Stomach (tissue), 9 donors: ENCODE measurements around the gene B3GAT2. TPM values are rescaled to one million over a fixed set of nuclear protein-coding genes. Genes with fewer than 3 reads are reported as not detected.

Experiments used
- DNase-seq, 2 donors: peaks; one replicate each; pipeline versions ENCODE4 v3.0.0 to v3.0.0-alpha.2; 2013 to 2019
- H3K27ac ChIP-seq, 5 donors: fragments of 200-600 bp in 4 of 5; sonication (generic) in 4 of 5; one replicate each; pipeline ENCODE4 v1.5.1; 2013 to 2019; ENCODE audit warnings: mild to moderate bottlenecking in 1 of 5, moderate library complexity in 1 of 5
- H3K27me3 ChIP-seq, 3 donors: fragments of 200-600 bp; sonication (generic); one replicate each; pipeline ENCODE4 v1.5.1; 2017 to 2019; ENCODE audit warnings: mixed run types in 1 of 3
- H3K36me3 ChIP-seq, 4 donors: fragments of 200-600 bp; sonication (generic); 1 replicate in 3 of 4; 2 replicates in 1 of 4; pipeline ENCODE4 v1.5.1; 2016 to 2019
- H3K4me1 ChIP-seq, 4 donors: fragments of 200-600 bp; sonication (generic); one replicate each; pipeline ENCODE4 v1.5.1; 2016 to 2019
- H3K4me3 ChIP-seq, 4 donors: fragments of 200-600 bp; sonication (generic) in 3 of 4; one replicate each; pipeline ENCODE4 v1.5.1; 2016 to 2019; ENCODE audit warnings: mild to moderate bottlenecking in 1 of 4
- H3K9me3 ChIP-seq, 4 donors: fragments of 200-600 bp; sonication (generic); one replicate each; pipeline ENCODE4 v1.5.1; 2016 to 2019
- EP300 ChIP-seq: sonication (generic); formaldehyde crosslinking; IDR thresholded peaks from one replicate; pipeline ENCODE4 v1.6.1; 2017; ENCODE audit warnings: antibody characterized with exemption
- POLR2A ChIP-seq, 4 donors: fragments of 450-650 bp; IDR thresholded peaks; one replicate each; pipeline ENCODE4 v1.6.1; 2016; ENCODE audit warnings: antibody characterized with exemption in 4 of 4, control low read depth in 2 of 4, mild to moderate bottlenecking in 1 of 4, moderate library complexity in 1 of 4
- POLR2AphosphoS5 ChIP-seq, 3 donors: sonication (generic); formaldehyde crosslinking; IDR thresholded peaks; one replicate each; pipeline ENCODE4 v1.6.1; 2016; ENCODE audit warnings: antibody characterized with exemption in 3 of 3
- WGBS, 5 donors: extraction: QIAGEN DNeasy Blood & Tissue Kit in 3 of 5; methylation state at CpG; one replicate each; pipeline versions ENCODE4 v1.1.5 to v1.1.7; 2013 to 2018; 5-methylcytosine and 5-hydroxymethylcytosine counted together
- intact Hi-C: fragments of 100-400 bp; cut with DNase I; formaldehyde crosslinking; loops from one replicate; pipeline ENCODE4 v1.15.1; 2023; ENCODE audit warnings: low total_unique reads
- polyA plus RNA-seq, 3 donors: library from polyadenylated mRNA; stranded (reverse); fragments of 200-250 nt; gene quantifications; one replicate each; pipeline ENCODE4 v1.2.3, GENCODE V29; 2013
- total RNA-seq, 5 donors: library from RNA; depleted of rRNA; stranded (reverse); fragments of >200 nt; gene quantifications; one replicate each; pipeline versions ENCODE4 v1.1.0 to v1.2.3, GENCODE V29; 2014 to 2016
- TF ChIP-seq, protein P1 (sequence below), 7 experiments: fragments of 450-650 bp in 4 of 7; fragments of 200-600 bp in 3 of 7; sonication (generic) in 3 of 7; IDR thresholded peaks; one replicate each; pipeline ENCODE4 v1.5.1; 2016 to 2019; ENCODE audit warnings: antibody characterized with exemption in 7 of 7, control low read depth in 2 of 7, mild to moderate bottlenecking in 1 of 7
- donor health status: healthy with polysubstance abuse.
- donor health status: Bipolar disorder and iron deficiency.
- donor health status: healthy.

Gene B3GAT2
- total and polyA plus RNA-seq, 8 donors = 0.06 to 1.1 (median 0.14) TPM; not detected in 4

DNA sequence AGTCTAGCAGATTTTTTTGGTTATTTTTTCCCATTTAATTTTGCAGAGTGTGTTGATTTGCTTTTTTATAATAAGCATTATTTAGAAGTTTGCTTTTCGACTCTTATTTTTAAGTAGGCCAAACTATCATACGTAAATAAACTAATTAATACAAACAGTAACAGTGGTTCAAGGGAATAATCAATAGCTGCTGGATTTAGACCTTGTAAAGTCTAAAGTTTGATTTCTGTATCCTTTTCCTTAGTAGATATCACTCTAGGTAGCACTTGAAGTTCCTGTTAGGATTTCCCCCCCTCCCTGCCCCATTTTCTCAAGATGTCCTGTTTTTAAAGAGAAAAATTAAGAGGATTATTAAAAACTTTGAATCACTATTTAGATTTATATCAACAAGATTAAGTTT is 136.1 kb downstream of the B3GAT2 start:
- Histone ChIP-seq H3K27me3 (no peaks in the 10 kb centered on the region), H3K4me1 (peaks cover 0 to 20% (median 9%) of the 10 kb centered on the region in 4 donors), H3K36me3 (peaks cover 0 to 6% (median 3%) of the 10 kb centered on the region in 4 donors), H3K27ac (no peak overlapping the region), H3K9me3 (no peaks in the 10 kb centered on the region), H3K4me3 (no peak overlapping the region)
- intact Hi-C loops = no loop called here
- DNase-seq = no peak
- 70 to 91% (median 83%) methylated on average over 2 of the region's 2 CpGs for WGBS, 5 donors
- TF ChIP-seq POLR2AphosphoS5 (IDR thresholded peaks at IDR 0.05) (no peak), EP300 (no peak), POLR2A (IDR thresholded peaks at IDR 0.05) (no peak)

- Histone ChIP-seq H3K4me3 (no peak overlapping the region), H3K36me3 (peaks cover 0 to 3% (median under 1%) of the 10 kb centered on the region in 4 donors), H3K27ac (no peak overlapping the region), H3K4me1 (peaks cover 0 to 28% (median 10%) of the 10 kb centered on the region in 4 donors), H3K27me3 (no peaks in the 10 kb centered on the region), H3K9me3 (no peaks in the 10 kb centered on the region)
- intact Hi-C loops = no loop called here
- WGBS, 5 donors = 90 to 95% (median 93%) methylated on average over 4 of the region's 4 CpGs
- no peak for DNase-seq
- TF ChIP-seq EP300 (no peak), POLR2A (IDR thresholded peaks at IDR 0.05) (no peak), POLR2AphosphoS5 (IDR thresholded peaks at IDR 0.05) (no peak)
- TF ChIP-seq, protein P1, sequence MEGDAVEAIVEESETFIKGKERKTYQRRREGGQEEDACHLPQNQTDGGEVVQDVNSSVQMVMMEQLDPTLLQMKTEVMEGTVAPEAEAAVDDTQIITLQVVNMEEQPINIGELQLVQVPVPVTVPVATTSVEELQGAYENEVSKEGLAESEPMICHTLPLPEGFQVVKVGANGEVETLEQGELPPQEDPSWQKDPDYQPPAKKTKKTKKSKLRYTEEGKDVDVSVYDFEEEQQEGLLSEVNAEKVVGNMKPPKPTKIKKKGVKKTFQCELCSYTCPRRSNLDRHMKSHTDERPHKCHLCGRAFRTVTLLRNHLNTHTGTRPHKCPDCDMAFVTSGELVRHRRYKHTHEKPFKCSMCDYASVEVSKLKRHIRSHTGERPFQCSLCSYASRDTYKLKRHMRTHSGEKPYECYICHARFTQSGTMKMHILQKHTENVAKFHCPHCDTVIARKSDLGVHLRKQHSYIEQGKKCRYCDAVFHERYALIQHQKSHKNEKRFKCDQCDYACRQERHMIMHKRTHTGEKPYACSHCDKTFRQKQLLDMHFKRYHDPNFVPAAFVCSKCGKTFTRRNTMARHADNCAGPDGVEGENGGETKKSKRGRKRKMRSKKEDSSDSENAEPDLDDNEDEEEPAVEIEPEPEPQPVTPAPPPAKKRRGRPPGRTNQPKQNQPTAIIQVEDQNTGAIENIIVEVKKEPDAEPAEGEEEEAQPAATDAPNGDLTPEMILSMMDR (IDR thresholded peaks at IDR 0.05) = no peak
Observed at GRCh38 chr6:70819646-70820045, 137.2 kb downstream of the B3GAT2 start.

- peaks cover 0 to 19% (median under 1%) of the 10 kb centered on the region in 4 donors for H3K4me1 ChIP-seq
- no peaks in the 10 kb centered on the region for H3K9me3 ChIP-seq
- H3K36me3 ChIP-seq = peaks cover 0 to 10% (median 2%) of the 10 kb centered on the region in 4 donors
- H3K27me3 ChIP-seq = no peaks in the 10 kb centered on the region
- no peak overlapping the region for H3K27ac ChIP-seq
- intact Hi-C loops = no loop called here
- H3K4me3 ChIP-seq = no peak overlapping the region
- TF ChIP-seq POLR2A (IDR thresholded peaks at IDR 0.05) (no peak), POLR2AphosphoS5 (IDR thresholded peaks at IDR 0.05) (no peak), EP300 (no peak)
- TF ChIP-seq, protein P1 (IDR thresholded peaks at IDR 0.05) = no peak
- DNase-seq = no peak
- WGBS, 5 donors = 64 to 90% (median 87%) methylated on average over 3 of the region's 3 CpGs
Observed at GRCh38 chr6:70813885-70814284, 143.0 kb downstream of the B3GAT2 start.

GRCh38 chr6:70811788-70812187 is 145.1 kb downstream of the B3GAT2 start:
- intact Hi-C loops = no loop called here
- 87 to 91% (median 90%) methylated on average over 6 of the region's 6 CpGs for WGBS, 5 donors
- TF ChIP-seq EP300 (no peak), POLR2A (IDR thresholded peaks at IDR 0.05) (no peak), POLR2AphosphoS5 (IDR thresholded peaks at IDR 0.05) (no peak)
- TF ChIP-seq, protein P1 (IDR thresholded peaks at IDR 0.05) = no peak

More at GRCh38 chr6:70811788-70812187, 145.1 kb downstream of the B3GAT2 start:
- peaks cover 0 to 10% (median 3%) of the 10 kb centered on the region in 4 donors for H3K36me3 ChIP-seq
- H3K27ac ChIP-seq = no peak overlapping the region
- DNase-seq = no peak
- H3K4me3 ChIP-seq = no peak overlapping the region
- H3K27me3 ChIP-seq = no peaks in the 10 kb centered on the region
- no peaks in the 10 kb centered on the region for H3K9me3 ChIP-seq
- peaks cover 0 to 17% (median 0%) of the 10 kb centered on the region in 4 donors for H3K4me1 ChIP-seq
